ENCODE results near the gene RHBDD2.

DNA sequence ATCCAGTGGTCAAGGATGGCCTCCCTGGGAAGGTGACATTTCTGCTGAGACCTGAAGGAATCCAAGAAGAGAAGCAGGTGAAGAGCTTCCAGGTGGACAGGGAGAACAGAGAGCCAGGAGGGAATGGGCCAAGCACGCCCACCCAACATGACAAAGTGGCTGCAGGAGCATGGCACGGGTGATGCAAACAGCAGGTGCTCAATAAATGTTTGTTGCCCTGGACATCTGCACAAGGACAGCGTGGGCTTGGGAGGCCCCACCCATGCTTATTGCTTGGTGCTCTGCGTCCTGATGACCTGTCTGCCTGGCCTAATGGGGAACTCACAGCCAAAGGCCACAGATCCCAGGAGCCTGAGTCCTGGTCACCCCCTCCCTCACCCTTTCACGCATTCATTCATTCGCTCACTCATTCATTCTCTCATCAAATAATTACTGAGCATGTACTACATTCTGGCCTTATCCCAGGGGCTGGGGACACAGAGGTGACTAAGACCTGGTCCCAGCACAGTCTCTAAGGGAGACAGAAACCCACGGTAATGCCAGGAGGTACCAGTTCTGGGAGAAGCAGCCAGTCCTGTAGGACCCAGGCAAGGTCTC, 13.1 kb downstream of the RHBDD2 start:
- TF ChIP-seq, protein P1, sequence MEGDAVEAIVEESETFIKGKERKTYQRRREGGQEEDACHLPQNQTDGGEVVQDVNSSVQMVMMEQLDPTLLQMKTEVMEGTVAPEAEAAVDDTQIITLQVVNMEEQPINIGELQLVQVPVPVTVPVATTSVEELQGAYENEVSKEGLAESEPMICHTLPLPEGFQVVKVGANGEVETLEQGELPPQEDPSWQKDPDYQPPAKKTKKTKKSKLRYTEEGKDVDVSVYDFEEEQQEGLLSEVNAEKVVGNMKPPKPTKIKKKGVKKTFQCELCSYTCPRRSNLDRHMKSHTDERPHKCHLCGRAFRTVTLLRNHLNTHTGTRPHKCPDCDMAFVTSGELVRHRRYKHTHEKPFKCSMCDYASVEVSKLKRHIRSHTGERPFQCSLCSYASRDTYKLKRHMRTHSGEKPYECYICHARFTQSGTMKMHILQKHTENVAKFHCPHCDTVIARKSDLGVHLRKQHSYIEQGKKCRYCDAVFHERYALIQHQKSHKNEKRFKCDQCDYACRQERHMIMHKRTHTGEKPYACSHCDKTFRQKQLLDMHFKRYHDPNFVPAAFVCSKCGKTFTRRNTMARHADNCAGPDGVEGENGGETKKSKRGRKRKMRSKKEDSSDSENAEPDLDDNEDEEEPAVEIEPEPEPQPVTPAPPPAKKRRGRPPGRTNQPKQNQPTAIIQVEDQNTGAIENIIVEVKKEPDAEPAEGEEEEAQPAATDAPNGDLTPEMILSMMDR (IDR thresholded peaks at IDR 0.05; ENCODE audit: low read depth, low read length, missing input control) = no peak
- TF ChIP-seq TAF1 (conservative IDR thresholded peaks at IDR 0.05) = no peak
- TF ChIP-seq, protein P2, sequence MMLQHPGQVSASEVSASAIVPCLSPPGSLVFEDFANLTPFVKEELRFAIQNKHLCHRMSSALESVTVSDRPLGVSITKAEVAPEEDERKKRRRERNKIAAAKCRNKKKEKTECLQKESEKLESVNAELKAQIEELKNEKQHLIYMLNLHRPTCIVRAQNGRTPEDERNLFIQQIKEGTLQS (IDR thresholded peaks at IDR 0.05) = no peak

Measured in liver (tissue), 3 donors.